ENCODE data around the gene CRY1.
"Not testable (repeated sequence)": the region's sequence is repeated elsewhere in the genome, so short reads cannot be mapped to it uniquely, and the experiment has no call there.

The CRY1 gene

GRCh38 chr12:107064243-107064642 is 29.1 kb downstream of the CRY1 start:
- no peak for DNase-seq (ENCODE audit: low spot score)

GRCh38 chr12:107058190-107058589 is 35.2 kb downstream of the CRY1 start:
- DNase-seq (ENCODE audit: low spot score), result no peak

- peak; percentile 35 for DNase-seq (ENCODE audit: low spot score)
Measured at GRCh38 chr12:107057071-107057834, 36.1 kb downstream of the CRY1 start.

GRCh38 chr12:107053709-107054108 is 39.6 kb downstream of the CRY1 start:
- DNase-seq (ENCODE audit: low spot score), result no peak

GRCh38 chr12:107045186-107045585 is 48.2 kb downstream of the CRY1 start:
- no peak for DNase-seq (ENCODE audit: low spot score)

DNA sequence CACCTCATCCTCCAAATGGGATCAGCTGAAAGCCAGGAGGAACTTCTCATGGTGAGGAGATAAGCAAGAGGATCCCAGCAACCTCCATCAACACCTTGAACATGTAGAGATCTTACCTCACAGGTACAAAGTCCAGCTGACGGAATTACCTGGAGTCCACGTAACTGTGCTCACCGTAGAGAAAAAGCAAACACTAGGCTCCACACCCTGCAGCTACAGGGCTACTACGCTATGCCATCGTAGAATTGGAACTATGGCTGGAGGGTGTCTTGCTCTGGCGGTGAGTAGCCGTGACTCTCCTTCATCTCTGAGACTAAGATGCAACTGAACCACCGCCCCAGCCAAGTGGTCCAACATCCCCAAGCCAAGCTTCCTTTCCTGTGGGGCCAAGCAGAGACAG is 50.5 kb downstream of the CRY1 start:
- no peak for DNase-seq (ENCODE audit: low spot score)

- DNase-seq (ENCODE audit: low spot score), result no peak
Measured at GRCh38 chr12:107035733-107036132, 57.6 kb downstream of the CRY1 start.

GRCh38 chr12:107033758-107034739 is 59.3 kb downstream of the CRY1 start:
- DNase-seq (ENCODE audit: low spot score), result no peak

DNA sequence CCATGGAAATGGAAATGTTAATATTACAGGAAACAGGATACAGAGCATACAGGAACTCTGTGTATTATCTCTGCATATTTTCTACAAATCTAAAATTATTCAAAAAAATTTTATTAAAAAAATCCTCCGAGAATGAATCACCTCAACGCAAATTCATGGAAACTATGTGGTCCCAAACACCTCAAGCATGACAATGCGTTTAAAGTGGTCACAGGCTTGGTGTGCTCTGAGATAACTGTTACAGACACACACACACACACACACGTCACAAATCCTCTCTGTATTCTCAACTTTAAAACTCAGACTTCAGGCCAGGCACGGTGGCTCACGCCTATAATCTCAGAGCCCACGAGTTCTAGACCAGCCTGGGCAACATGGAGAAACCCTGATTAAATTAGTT is 61.1 kb downstream of the CRY1 start:
- no peak for DNase-seq (ENCODE audit: low spot score)

DNA sequence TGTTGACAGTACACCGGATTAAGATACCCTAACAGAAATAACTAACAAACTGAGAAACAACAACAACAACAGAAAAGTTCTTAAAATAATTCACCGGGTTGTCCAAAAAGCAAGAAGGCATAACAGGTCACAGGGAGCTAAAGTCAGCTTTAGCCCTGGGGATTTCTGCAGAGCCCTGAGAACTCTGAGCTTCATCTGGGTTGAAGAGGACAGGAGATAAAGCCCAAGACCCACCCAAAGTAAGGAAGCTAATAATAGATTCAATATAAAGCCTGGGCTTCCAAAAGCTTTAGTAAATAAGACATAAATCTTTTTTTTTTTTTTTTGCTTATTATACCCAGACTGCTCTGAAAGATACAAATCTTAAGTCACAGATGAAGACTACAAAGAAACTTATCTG is 62.3 kb downstream of the CRY1 start:
- no peak for DNase-seq (ENCODE audit: low spot score)

GRCh38 chr12:107029081-107029480 is 64.3 kb downstream of the CRY1 start:
- no peak for DNase-seq (ENCODE audit: low spot score)

DNA sequence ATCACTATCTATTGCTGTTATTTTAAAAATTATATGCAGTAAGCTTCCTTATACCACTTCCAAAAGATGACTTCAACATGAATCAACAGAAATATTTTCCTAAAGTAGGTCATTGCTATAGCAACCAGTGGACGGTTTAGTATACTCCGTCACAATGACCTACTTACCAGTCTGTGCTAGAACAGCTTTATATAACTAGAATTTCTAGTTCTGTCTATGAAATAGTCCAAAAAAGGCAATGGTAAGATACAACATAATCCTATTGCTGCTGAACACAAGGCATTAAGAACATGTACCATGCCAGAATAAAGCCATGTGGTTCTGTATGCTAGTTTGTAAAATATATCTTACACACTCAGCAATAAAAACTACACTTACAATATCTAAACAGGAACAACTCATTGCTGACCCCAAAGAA is 65.7 kb downstream of the CRY1 start:
- peak; percentile 81 for DNase-seq (ENCODE audit: low spot score)

DNA sequence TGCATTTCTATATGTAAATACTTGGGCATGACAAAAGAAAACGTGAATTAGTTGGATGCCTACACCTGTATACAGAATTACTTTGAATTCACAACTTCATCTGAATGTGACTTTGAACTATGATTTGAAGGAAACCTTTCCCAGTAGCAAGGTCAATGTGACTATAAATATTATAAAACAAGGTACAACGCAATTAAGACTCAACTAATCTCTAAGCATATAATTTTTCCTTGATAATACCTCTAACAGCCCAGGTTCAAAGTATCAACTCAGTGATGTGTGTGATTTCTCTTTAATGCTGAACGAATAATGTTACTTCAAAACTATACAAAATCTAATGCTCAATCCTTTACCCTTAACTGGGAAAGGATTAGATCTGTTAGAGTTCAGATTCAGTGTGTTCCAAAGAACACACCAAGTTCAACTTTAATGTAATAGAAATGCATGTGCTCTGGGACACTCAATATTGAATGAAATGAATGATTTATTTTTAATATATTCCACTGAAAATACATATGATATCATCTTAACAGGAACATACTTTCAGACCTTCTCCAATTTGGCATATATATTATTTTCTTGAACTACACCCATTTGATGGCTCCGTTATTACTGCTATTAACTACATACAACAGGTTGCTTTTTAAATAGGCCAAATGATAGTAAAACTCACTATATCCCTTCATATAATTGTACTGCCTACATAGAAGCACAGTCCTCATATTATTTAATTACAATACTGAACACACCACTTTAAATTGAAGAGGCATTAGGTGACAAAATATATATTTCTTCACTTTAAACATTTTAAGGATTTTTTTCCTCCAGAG is 66.3 kb downstream of the CRY1 start:
- no peak for DNase-seq (ENCODE audit: low spot score)

- not testable (repeated sequence) for DNase-seq (ENCODE audit: low spot score)
Measured at GRCh38 chr12:107026356-107026755, 67.0 kb downstream of the CRY1 start.

GRCh38 chr12:107025671-107026070 is 67.7 kb downstream of the CRY1 start:
- no peak for DNase-seq (ENCODE audit: low spot score)

DNA sequence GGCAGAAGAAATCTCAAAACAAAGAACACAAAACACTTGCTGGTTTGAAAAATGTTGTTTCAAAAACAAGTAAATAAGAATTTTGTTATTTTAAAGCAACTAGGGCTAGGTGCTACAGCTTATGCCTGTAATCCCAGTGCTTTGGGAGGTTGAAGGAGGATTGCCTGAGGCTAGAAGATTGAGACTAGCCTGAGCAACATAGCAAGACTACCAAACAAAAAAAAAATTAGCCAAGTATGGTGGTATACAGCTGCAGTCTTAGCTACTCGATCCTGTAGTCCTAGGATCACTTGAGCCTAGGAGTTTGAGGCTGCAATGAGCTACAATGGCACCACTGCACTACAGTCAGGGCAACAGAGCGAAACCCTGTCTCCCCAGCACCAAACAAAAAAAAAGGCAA is 73.8 kb downstream of the CRY1 start:
- no peak for DNase-seq (ENCODE audit: low spot score)

DNA sequence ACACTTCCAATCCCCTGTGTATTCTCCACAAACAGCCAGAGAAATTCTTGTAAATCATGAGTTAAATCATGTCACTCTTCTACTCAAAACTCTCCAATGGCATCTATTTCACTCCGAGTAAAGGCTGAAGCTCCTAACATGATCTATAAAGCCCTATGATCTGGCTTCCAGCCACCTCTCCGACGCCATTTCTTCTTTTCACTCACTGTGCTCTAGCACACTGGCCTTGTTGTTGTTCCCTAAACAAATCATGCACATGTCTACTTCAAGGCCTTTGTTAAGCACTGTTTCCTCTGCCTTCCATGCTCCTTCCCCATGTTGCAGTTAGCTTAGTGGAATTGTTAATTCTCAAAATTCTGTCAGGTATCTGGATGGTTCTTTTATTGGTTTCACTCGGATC is 76.3 kb downstream of the CRY1 start:
- DNase-seq (ENCODE audit: low spot score), result no peak

- DNase-seq (ENCODE audit: low spot score), result no peak
Measured at GRCh38 chr12:107014055-107014454, 79.3 kb downstream of the CRY1 start.

GRCh38 chr12:107012736-107013425 is 80.5 kb downstream of the CRY1 start:
- no peak for DNase-seq (ENCODE audit: low spot score)

GRCh38 chr12:107011519-107011918 is 81.8 kb downstream of the CRY1 start:
- no peak for DNase-seq (ENCODE audit: low spot score)

DNA sequence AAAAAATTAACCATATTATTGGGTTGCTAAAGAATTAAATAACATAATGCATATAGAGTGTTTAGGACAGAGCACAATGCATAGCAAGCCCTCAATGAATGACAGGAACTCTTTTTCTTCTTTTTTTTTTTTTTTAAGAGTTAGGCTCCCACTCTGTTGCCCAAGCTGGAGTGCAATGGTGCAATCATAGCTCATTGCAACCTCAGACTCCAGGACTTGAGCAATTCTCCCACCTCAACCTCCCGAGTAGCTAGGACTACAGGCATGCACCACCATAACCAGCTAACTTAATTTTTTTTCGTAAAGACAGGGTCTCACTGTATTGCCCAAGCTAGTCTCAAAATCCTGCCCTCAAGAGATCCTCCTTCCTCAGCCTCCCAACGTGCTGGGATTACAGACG is 85.9 kb downstream of the CRY1 start:
- DNase-seq (ENCODE audit: low spot score), result no peak

- not testable (repeated sequence) for DNase-seq (ENCODE audit: low spot score)
Measured at GRCh38 chr12:107002665-107003064, 90.7 kb downstream of the CRY1 start.
